T-cell (primary cell): Measurements from ENCODE around the gene PTPRT. TPM values are rescaled to one million over a fixed set of nuclear protein-coding genes. Genes with fewer than 3 reads are reported as not detected.

Experiments
- ATAC-seq, 4 experiments: fragments of 200-7000 bp in 3 of 4; fragments of 150-1000 bp in 1 of 4; cut with Tn5 transposase; replicated peaks in 1 of 4; 1 replicate in 3 of 4; 2 replicates in 1 of 4; pipeline ENCODE4 v1.10.0; 2021; ENCODE audit warnings: moderate library complexity in 3 of 4, mild to moderate bottlenecking in 2 of 4, moderate number of reproducible peaks in 1 of 4
- CTCF ChIA-PET, 2 donors: fragments of 300-600 bp; sonication (Branson Sonifier 250); formaldehyde crosslinking; loops; one replicate each; lab custom pipeline; 2022; ENCODE audit warnings: antibody characterized with exemption in 2 of 2; lab: Charles Lee
- POLR2A ChIA-PET, 2 donors: fragments of 300-600 bp; sonication (Branson Sonifier 250); formaldehyde crosslinking; loops; one replicate each; lab custom pipeline; 2022; ENCODE audit warnings: antibody characterized with exemption in 2 of 2; lab: Charles Lee
- DNase-seq, 35 experiments: peaks; one replicate each; pipeline versions ENCODE4 v3.0.0 to v3.0.0-alpha.2; 2013 to 2023
- H3K27ac ChIP-seq: one replicate; pipeline ENCODE4 v1.5.1; 2013; ENCODE audit warnings: low read length
- H3K27me3 ChIP-seq, 2 experiments: replicated peaks in 1 of 2; 1 replicate in 1 of 2; 2 replicates in 1 of 2; pipeline versions ENCODE4 v1.6.1 to v1.7.0; 2013; ENCODE audit warnings: low read length in 1 of 2, mixed read lengths in 1 of 2; ENCODE audit not compliant: control insufficient read depth in 2 of 2, insufficient read depth in 2 of 2; ENCODE audit errors: extremely low read depth in 1 of 2
- H3K36me3 ChIP-seq, 2 donors: 1 replicate in 1 of 2; 2 replicates in 1 of 2; pipeline versions ENCODE4 v1.6.1 to v1.7.0; 2013; ENCODE audit warnings: low read length in 1 of 2; ENCODE audit not compliant: control insufficient read depth in 2 of 2, insufficient read depth in 1 of 2; ENCODE audit errors: extremely low read depth in 1 of 2
- H3K4me1 ChIP-seq, 2 experiments: 1 replicate in 1 of 2; 2 replicates in 1 of 2; pipeline versions ENCODE4 v1.6.1 to v1.7.0; 2013; ENCODE audit warnings: low read length in 2 of 2, mixed read lengths in 1 of 2; ENCODE audit not compliant: insufficient read depth in 2 of 2, control insufficient read depth in 1 of 2; ENCODE audit errors: extremely low read depth in 1 of 2
- H3K4me3 ChIP-seq, 2 donors: 1 replicate in 1 of 2; 2 replicates in 1 of 2; pipeline versions ENCODE4 v1.5.1 to v1.7.0; 2013; ENCODE audit warnings: mild to moderate bottlenecking in 2 of 2, low read length in 1 of 2, moderate library complexity in 1 of 2; ENCODE audit not compliant: control insufficient read depth in 1 of 2; ENCODE audit errors: extremely low read depth in 1 of 2
- H3K9me3 ChIP-seq: 2 replicates; pipeline ENCODE4 v1.7.0; 2013
- H3K27ac Mint-ChIP-seq, 2 donors: one replicate each; pipeline ENCODE4 v1.8.0; 2020 to 2021; ENCODE audit warnings: mild to moderate bottlenecking in 2 of 2, mixed read lengths in 2 of 2
- H3K27me3 Mint-ChIP-seq, 2 donors: one replicate each; pipeline ENCODE4 v1.8.0; 2021 to 2022; ENCODE audit warnings: mixed read lengths in 2 of 2
- H3K36me3 Mint-ChIP-seq: one replicate; pipeline ENCODE4 v1.8.0; 2021; ENCODE audit warnings: mixed read lengths
- H3K4me1 Mint-ChIP-seq, 3 donors: one replicate each; pipeline ENCODE4 v1.8.0; 2020 to 2022; ENCODE audit warnings: mixed read lengths in 3 of 3, mild to moderate bottlenecking in 1 of 3
- H3K4me3 Mint-ChIP-seq, 3 donors: one replicate each; pipeline ENCODE4 v1.8.0; 2020 to 2022; ENCODE audit warnings: mild to moderate bottlenecking in 3 of 3, mixed read lengths in 3 of 3, moderate library complexity in 3 of 3
- H3K9me3 Mint-ChIP-seq, 3 donors: one replicate each; pipeline ENCODE4 v1.8.0; 2020 to 2022; ENCODE audit warnings: mixed read lengths in 3 of 3
- WGBS: methylation state at CpG from one replicate; pipeline ENCODE4 v1.1.5; 2013; ENCODE audit warnings: missing lambda C conversion rate; ENCODE audit not compliant: insufficient coverage; 5-methylcytosine and 5-hydroxymethylcytosine counted together
- total RNA-seq, 35 experiments: library from RNA in 6 of 35; stranded (reverse) in 6 of 35; fragments of 120-200 nt in 1 of 35; gene quantifications; one replicate each; pipeline versions ENCODE4 v1.2.1 to v1.2.4 and lab custom pipeline; 2013 to 2026

PTPRT gene
- total RNA-seq, 5 donors from 2014 or later (not counting 1 experiment from before 2014, with no cell fraction given): not detected

- Mint-ChIP-seq H3K4me1 (peaks cover 0 to 10% (median 9%) of the 10 kb centered on the region in 3 donors), H3K27ac (no peak overlapping the region), H3K36me3 (no peaks in the 10 kb centered on the region), H3K27me3 (peaks cover 38 to 55% of the 10 kb centered on the region in 2 donors), H3K4me3 (no peak overlapping the region), H3K9me3 (no peaks in the 10 kb centered on the region)
- H3K9me3 ChIP-seq: no peaks in the 10 kb centered on the region
- 2% methylated on average over 64 of the region's 64 CpGs for WGBS
- no peaks in the 10 kb centered on the region for H3K4me1 ChIP-seq
- no peak overlapping the region for H3K4me3 ChIP-seq
- POLR2A ChIA-PET: no interaction called here
- peaks cover 6 to 43% of the 10 kb centered on the region in 2 experiments for H3K27me3 ChIP-seq
- CTCF ChIA-PET: no interaction called here
- DNase-seq: no peak
- no peak overlapping the region for H3K27ac ChIP-seq
- no peak for ATAC-seq
- H3K36me3 ChIP-seq: no peaks in the 10 kb centered on the region
These were observed 699 bp downstream of the PTPRT start for GRCh38 chr20:43188861-43189553.

GRCh38 chr20:43188234-43188653 is 1.5 kb downstream of the PTPRT start:
- Histone ChIP-seq H3K9me3 (no peaks in the 10 kb centered on the region), H3K36me3 (no peaks in the 10 kb centered on the region), H3K4me3 (no peak overlapping the region), H3K27me3 (peaks cover 6 to 43% of the 10 kb centered on the region in 2 experiments), H3K27ac (no peak overlapping the region), H3K4me1 (no peaks in the 10 kb centered on the region)
- 12% methylated on average over 12 of the region's 16 CpGs for WGBS
- ATAC-seq (no peak), DNase-seq (no peak)
- Mint-ChIP-seq H3K9me3 (no peaks in the 10 kb centered on the region), H3K4me3 (no peak overlapping the region), H3K36me3 (no peaks in the 10 kb centered on the region), H3K4me1 (peaks cover 0 to 10% (median 9%) of the 10 kb centered on the region in 3 donors), H3K27me3 (peaks cover 38 to 54% of the 10 kb centered on the region in 2 donors), H3K27ac (peak overlapping the region in 1 of 2 donors; percentile 25)
- POLR2A ChIA-PET: no interaction called here
- CTCF ChIA-PET: no interaction called here

GRCh38 chr20:43187476-43188233 is 2.1 kb downstream of the PTPRT start:
- H3K36me3 Mint-ChIP-seq: no peaks in the 10 kb centered on the region
- peak in 29 of 35 experiments; percentile 2 to 45 (median 26) for DNase-seq
- H3K9me3 Mint-ChIP-seq: no peaks in the 10 kb centered on the region
- Histone ChIP-seq H3K4me3 (no peak overlapping the region), H3K4me1 (no peaks in the 10 kb centered on the region), H3K36me3 (no peaks in the 10 kb centered on the region), H3K27ac (no peak overlapping the region), H3K27me3 (peaks cover 6 to 43% of the 10 kb centered on the region in 2 experiments), H3K9me3 (no peaks in the 10 kb centered on the region)
- no peak overlapping the region for H3K4me3 Mint-ChIP-seq
- peak overlapping the region in 1 of 2 donors; percentile 25 for H3K27ac Mint-ChIP-seq
- peaks cover 0 to 10% (median 9%) of the 10 kb centered on the region in 3 donors for H3K4me1 Mint-ChIP-seq
- under 1% methylated on average over 16 of the region's 24 CpGs for WGBS
- H3K27me3 Mint-ChIP-seq: peaks cover 38 to 48% of the 10 kb centered on the region in 2 donors
- ATAC-seq: peak in 1 of 4 experiments; percentile 27
- ChIA-PET POLR2A (no interaction called here), CTCF (no interaction called here)

- no peaks in the 10 kb centered on the region for H3K4me1 ChIP-seq
- no peak for DNase-seq
- H3K27me3 ChIP-seq: peaks cover 6 to 31% of the 10 kb centered on the region in 2 experiments
- peaks cover 0 to 10% (median 9%) of the 10 kb centered on the region in 3 donors for H3K4me1 Mint-ChIP-seq
- no peaks in the 10 kb centered on the region for H3K36me3 Mint-ChIP-seq
- H3K27ac Mint-ChIP-seq: no peak overlapping the region
- no peak for ATAC-seq
- no peaks in the 10 kb centered on the region for H3K9me3 Mint-ChIP-seq
- H3K27ac ChIP-seq: no peak overlapping the region
- no peaks in the 10 kb centered on the region for H3K36me3 ChIP-seq
- ChIA-PET POLR2A (no interaction called here), CTCF (interaction anchor here in 1 of 2 donors (0.7 kb wide), 1 partner anchor 1481 kb away, joined by 3 read pairs; no protein-coding TSS in a partner anchor)
- no peaks in the 10 kb centered on the region for H3K9me3 ChIP-seq
- H3K4me3 Mint-ChIP-seq: no peak overlapping the region
- WGBS: 66% methylated on average over 8 of the region's 9 CpGs
- no peak overlapping the region for H3K4me3 ChIP-seq
- peaks cover 33 to 40% of the 10 kb centered on the region in 2 donors for H3K27me3 Mint-ChIP-seq
These were observed 3.4 kb downstream of the PTPRT start for GRCh38 chr20:43186312-43186711.

- Histone ChIP-seq H3K4me1 (no peaks in the 10 kb centered on the region), H3K4me3 (no peak overlapping the region), H3K9me3 (no peaks in the 10 kb centered on the region), H3K36me3 (no peaks in the 10 kb centered on the region), H3K27me3 (peaks cover 6 to 27% of the 10 kb centered on the region in 2 experiments), H3K27ac (no peak overlapping the region)
- H3K27me3 Mint-ChIP-seq: peaks cover 30 to 36% of the 10 kb centered on the region in 2 donors
- CTCF ChIA-PET: interaction anchor here in 1 of 2 donors (0.7 kb wide), 1 partner anchor 1480 kb away, joined by 3 read pairs; no protein-coding TSS in a partner anchor
- ATAC-seq (no peak), DNase-seq (no peak)
- H3K4me1 Mint-ChIP-seq: peaks cover 0 to 10% (median 9%) of the 10 kb centered on the region in 3 donors
- WGBS: 85% methylated on average over 2 of the region's 4 CpGs
- H3K27ac Mint-ChIP-seq: no peak overlapping the region
- H3K4me3 Mint-ChIP-seq: no peak overlapping the region
- no peaks in the 10 kb centered on the region for H3K36me3 Mint-ChIP-seq
- no peaks in the 10 kb centered on the region for H3K9me3 Mint-ChIP-seq
- POLR2A ChIA-PET: no interaction called here
These were observed 3.8 kb downstream of the PTPRT start for GRCh38 chr20:43185901-43186300.

- no peaks in the 10 kb centered on the region for H3K9me3 ChIP-seq
- ChIA-PET POLR2A (no interaction called here), CTCF (no interaction called here)
- no peaks in the 10 kb centered on the region for H3K4me1 ChIP-seq
- ATAC-seq: no peak
- peaks cover 6 to 13% of the 10 kb centered on the region in 2 experiments for H3K27me3 ChIP-seq
- WGBS: 40% methylated on average over 2 of the region's 5 CpGs
- Mint-ChIP-seq H3K9me3 (no peaks in the 10 kb centered on the region), H3K36me3 (no peaks in the 10 kb centered on the region), H3K27ac (no peak overlapping the region), H3K27me3 (peaks cover 22 to 23% of the 10 kb centered on the region in 2 donors), H3K4me1 (peaks cover 0 to 9% (median 8%) of the 10 kb centered on the region in 3 donors), H3K4me3 (no peak overlapping the region)
- no peaks in the 10 kb centered on the region for H3K36me3 ChIP-seq
- no peak overlapping the region for H3K4me3 ChIP-seq
- no peak for DNase-seq
- no peak overlapping the region for H3K27ac ChIP-seq
These were observed 6.1 kb downstream of the PTPRT start for GRCh38 chr20:43183536-43184070.
